Liver (tissue), 9 donors: ENCODE results near the gene ATP6V1A. TPM values are rescaled to one million over a fixed set of nuclear protein-coding genes. Genes with fewer than 3 reads are reported as not detected.

ENCODE experiments used
- DNase-seq: peaks from one replicate; pipeline ENCODE4 v3.0.0-alpha.2; 2017; ENCODE audit warnings: low spot score
- H3K27ac ChIP-seq, 2 donors: one replicate each; pipeline ENCODE4 v1.7.0; 2013; ENCODE audit warnings: inconsistent platforms in 2 of 2, low read length in 2 of 2, control low read depth in 1 of 2, low read depth in 1 of 2, mild to moderate bottlenecking in 1 of 2
- H3K27me3 ChIP-seq, 4 donors: one replicate each; pipeline versions ENCODE4 v1.6.1 to v1.7.0; 2013; ENCODE audit warnings: low read length in 3 of 4, inconsistent platforms in 1 of 4, mild to moderate bottlenecking in 1 of 4, moderate library complexity in 1 of 4; ENCODE audit not compliant: control insufficient read depth in 4 of 4, insufficient read depth in 4 of 4
- H3K36me3 ChIP-seq, 4 donors: one replicate each; pipeline versions ENCODE4 v1.6.1 to v1.7.0; 2013; ENCODE audit warnings: low read length in 3 of 4, mild to moderate bottlenecking in 3 of 4, low read depth in 1 of 4, moderate library complexity in 1 of 4; ENCODE audit not compliant: control insufficient read depth in 4 of 4, insufficient read depth in 3 of 4
- H3K4me1 ChIP-seq, 4 donors: one replicate each; pipeline versions ENCODE4 v1.6.1 to v1.7.0; 2013; ENCODE audit warnings: low read length in 3 of 4, mild to moderate bottlenecking in 3 of 4, moderate library complexity in 1 of 4; ENCODE audit not compliant: control insufficient read depth in 4 of 4, insufficient read depth in 4 of 4
- H3K4me3 ChIP-seq, 3 donors: one replicate each; pipeline versions ENCODE4 v1.6.1 to v1.7.0; 2013; ENCODE audit warnings: low read length in 3 of 3, control low read depth in 1 of 3, low read depth in 1 of 3, mild to moderate bottlenecking in 1 of 3
- H3K9ac ChIP-seq, 2 donors: one replicate each; pipeline ENCODE4 v1.7.0; 2013; ENCODE audit warnings: low read length in 2 of 2, mild to moderate bottlenecking in 2 of 2, moderate library complexity in 2 of 2, control low read depth in 1 of 2, low read depth in 1 of 2
- H3K9me3 ChIP-seq, 4 donors: one replicate each; pipeline versions ENCODE4 v1.6.1 to v1.7.0; 2013; ENCODE audit warnings: low read length in 3 of 4; ENCODE audit not compliant: control insufficient read depth in 4 of 4
- CTCF ChIP-seq: fragments of 150-350 bp; IDR thresholded peaks from 2 replicates; pipeline ENCODE4 v1.5.1; 2017; ENCODE audit warnings: improper control_type of control experiment, low read depth, low read length; ENCODE audit not compliant: missing input control
- EGR1 ChIP-seq, 2 donors: IDR thresholded peaks; 2 replicates each; pipeline ENCODE4 v1.6.1; 2016 to 2018; ENCODE audit warnings: antibody characterized with exemption in 2 of 2, low read depth in 2 of 2
- FOXA1 ChIP-seq: IDR thresholded peaks from 2 replicates; pipeline ENCODE4 v1.6.1; 2016; ENCODE audit warnings: antibody characterized with exemption
- FOXA2 ChIP-seq: IDR thresholded peaks from 2 replicates; pipeline ENCODE4 v1.6.1; 2016; ENCODE audit warnings: antibody characterized with exemption
- GABPA ChIP-seq, 2 donors: IDR thresholded peaks in 1 of 2; conservative IDR thresholded peaks in 1 of 2; 2 replicates each; pipeline ENCODE4 v1.6.1; 2016; ENCODE audit warnings: antibody characterized with exemption in 2 of 2, mild to moderate bottlenecking in 1 of 2, moderate library complexity in 1 of 2
- HNF4A ChIP-seq, 2 donors: conservative IDR thresholded peaks; 2 replicates each; pipeline ENCODE4 v1.6.1; 2016; ENCODE audit warnings: antibody characterized with exemption in 2 of 2, mild to moderate bottlenecking in 2 of 2
- HNF4G ChIP-seq: IDR thresholded peaks from 2 replicates; pipeline ENCODE4 v1.6.1; 2016; ENCODE audit warnings: antibody characterized with exemption
- JUND ChIP-seq, 2 donors: IDR thresholded peaks; 2 replicates each; pipeline ENCODE4 v1.6.1; 2016; ENCODE audit warnings: antibody characterized with exemption in 2 of 2
- NR2F2 ChIP-seq: IDR thresholded peaks from 2 replicates; pipeline ENCODE4 v1.6.1; 2016; ENCODE audit warnings: antibody characterized with exemption
- RAD21 ChIP-seq, 2 donors: IDR thresholded peaks; 2 replicates each; pipeline ENCODE4 v1.6.1; 2016; ENCODE audit warnings: antibody characterized with exemption in 2 of 2, mild to moderate bottlenecking in 2 of 2
- REST ChIP-seq: IDR thresholded peaks from 2 replicates; pipeline ENCODE4 v1.6.1; 2016; ENCODE audit warnings: antibody characterized with exemption, mild to moderate bottlenecking
- RXRA ChIP-seq, 2 donors: IDR thresholded peaks; 2 replicates each; pipeline ENCODE4 v1.6.1; 2017 to 2018; ENCODE audit warnings: antibody characterized with exemption in 2 of 2, mild to moderate bottlenecking in 1 of 2
- SP1 ChIP-seq: IDR thresholded peaks from 2 replicates; pipeline ENCODE4 v1.6.1; 2018; ENCODE audit warnings: antibody characterized with exemption, mild to moderate bottlenecking
- TAF1 ChIP-seq: conservative IDR thresholded peaks from 2 replicates; pipeline ENCODE4 v1.6.1; 2016; ENCODE audit warnings: antibody characterized with exemption, mild to moderate bottlenecking
- YY1 ChIP-seq: IDR thresholded peaks from 2 replicates; pipeline ENCODE4 v1.6.1; 2016; ENCODE audit warnings: antibody characterized with exemption, mild to moderate bottlenecking
- ZBTB33 ChIP-seq: IDR thresholded peaks from 2 replicates; pipeline ENCODE4 v1.6.1; 2016; ENCODE audit warnings: antibody characterized with exemption
- WGBS: extraction: QIAGEN DNeasy Blood & Tissue Kit; methylation state at CpG from one replicate; pipeline ENCODE4 v1.1.7; 2013; 5-methylcytosine and 5-hydroxymethylcytosine counted together
- polyA plus RNA-seq, 2 donors: library from polyadenylated mRNA; stranded (reverse) in 1 of 2; unstranded in 1 of 2; fragments of 200-250 nt in 1 of 2; fragments of >200 nt in 1 of 2; fragmentation: Nextera tagmentation in 1 of 2; extraction: Ambion mirVana in 1 of 2; gene quantifications; one replicate each; pipeline versions ENCODE4 v1.2.1 to v1.2.3, GENCODE V29; 2013 to 2015
- total RNA-seq, 2 donors: library from RNA; depleted of rRNA; stranded (reverse); fragments of >200 nt; gene quantifications; one replicate each; pipeline ENCODE4 v1.2.3, GENCODE V29; 2014
- TF ChIP-seq, protein P1 (sequence below): IDR thresholded peaks from 2 replicates; pipeline ENCODE4 v1.6.1; 2016; ENCODE audit warnings: antibody characterized with exemption
- TF ChIP-seq, protein P2 (sequence below): IDR thresholded peaks from 2 replicates; pipeline ENCODE4 v1.6.1; 2016; ENCODE audit warnings: antibody characterized with exemption
- donor health status: healthy.
- donor health status: healthy.
- donor health status: healthy.
- donor health status: healthy.
- donor health status: healthy.

The ATP6V1A gene
- total and polyA plus RNA-seq, 4 donors, result 15.2 to 53.2 (median 42.7) TPM

DNA sequence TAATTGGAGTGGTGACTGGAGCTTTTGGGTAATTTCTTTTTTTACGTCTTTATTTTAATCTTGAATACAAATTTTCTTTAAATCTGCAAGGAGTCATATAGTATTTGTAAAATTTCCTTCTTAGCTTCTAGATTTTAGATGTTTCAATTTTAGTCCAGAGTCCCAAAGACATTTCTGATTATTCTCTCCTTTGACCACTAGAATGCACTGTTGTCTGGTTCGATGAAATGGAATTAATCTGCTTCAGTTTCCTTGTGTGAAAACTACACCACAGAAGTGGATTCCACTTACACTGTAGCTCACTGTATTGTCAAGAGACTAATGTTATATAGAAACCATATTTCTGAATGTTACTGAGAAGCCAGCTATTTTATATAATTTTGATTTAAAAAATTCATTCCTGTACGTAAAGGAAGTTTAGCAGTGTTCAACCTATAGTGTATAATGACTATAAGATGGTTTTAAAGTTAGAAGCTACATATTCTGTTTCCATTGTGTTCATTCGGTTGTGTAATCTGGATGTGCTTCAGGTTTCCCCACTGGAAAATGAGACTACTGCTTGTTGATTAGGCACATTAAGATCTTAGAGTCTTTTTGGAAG is 97.9 kb downstream of the ATP6V1A start:
- peaks cover 0 to 15% (median 12%) of the 10 kb centered on the region in 4 donors for H3K4me1 ChIP-seq
- H3K27me3 ChIP-seq, result no peaks in the 10 kb centered on the region
- no peak overlapping the region for H3K4me3 ChIP-seq
- H3K9ac ChIP-seq, result peak overlapping the region in 1 of 2 donors; percentile 59
- 34% methylated on average over 4 of the region's 4 CpGs for WGBS
- TF ChIP-seq JUND (IDR thresholded peaks at IDR 0.05) (no peak), HNF4G (no peak), CTCF (peak; percentile 74), RAD21 (IDR thresholded peaks at IDR 0.05) (peak; percentile 91 to 94), HNF4A (conservative IDR thresholded peaks at IDR 0.05) (peak in 1 of 2 donors; percentile 33)
- H3K27ac ChIP-seq, result peak overlapping the region in 1 of 2 donors; percentile 31
- no peaks in the 10 kb centered on the region for H3K9me3 ChIP-seq
- H3K36me3 ChIP-seq, result no peaks in the 10 kb centered on the region
- no peak for DNase-seq

GRCh38 chr3:113847247-113847646 is 100.4 kb downstream of the ATP6V1A start:
- TF ChIP-seq FOXA1 (no peak), HNF4A (conservative IDR thresholded peaks at IDR 0.05) (peak; percentile 89 to 96), REST (no peak), RXRA (IDR thresholded peaks at IDR 0.05) (peak; percentile 47 to 50), ZBTB33 (no peak), YY1 (peak; percentile 39), CTCF (no peak), SP1 (peak; percentile 56), NR2F2 (no peak), EGR1 (IDR thresholded peaks at IDR 0.05; ENCODE audit: low read depth in 2 of 2) (no peak), RAD21 (IDR thresholded peaks at IDR 0.05) (peak in 1 of 2 donors; percentile 20), FOXA2 (no peak), TAF1 (no peak), HNF4G (peak; percentile 66), GABPA (IDR thresholded peaks at IDR 0.05 in 1 of 2, conservative IDR thresholded peaks at IDR 0.05 in 1 of 2) (no peak), JUND (IDR thresholded peaks at IDR 0.05) (peak in 1 of 2 donors; percentile 41)
- TF ChIP-seq, protein P1, sequence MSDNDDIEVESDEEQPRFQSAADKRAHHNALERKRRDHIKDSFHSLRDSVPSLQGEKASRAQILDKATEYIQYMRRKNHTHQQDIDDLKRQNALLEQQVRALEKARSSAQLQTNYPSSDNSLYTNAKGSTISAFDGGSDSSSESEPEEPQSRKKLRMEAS, result peak; percentile 32
- TF ChIP-seq, protein P2, sequence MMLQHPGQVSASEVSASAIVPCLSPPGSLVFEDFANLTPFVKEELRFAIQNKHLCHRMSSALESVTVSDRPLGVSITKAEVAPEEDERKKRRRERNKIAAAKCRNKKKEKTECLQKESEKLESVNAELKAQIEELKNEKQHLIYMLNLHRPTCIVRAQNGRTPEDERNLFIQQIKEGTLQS, result no peak
- no peaks in the 10 kb centered on the region for H3K9me3 ChIP-seq
- no peak overlapping the region for H3K4me3 ChIP-seq
- H3K27me3 ChIP-seq, result no peaks in the 10 kb centered on the region
- DNase-seq, result no peak
- no peak overlapping the region for H3K9ac ChIP-seq
- peaks cover 0 to 15% (median 12%) of the 10 kb centered on the region in 4 donors for H3K4me1 ChIP-seq
- peak overlapping the region in 1 of 2 donors; percentile 20 for H3K27ac ChIP-seq
- no peaks in the 10 kb centered on the region for H3K36me3 ChIP-seq
